HL-60 (cell line): ENCODE data around the gene HOXD11.

Source experiments
- CTCF ChIP-seq: IDR thresholded peaks from one replicate; pipeline ENCODE4 v1.5.1; 2011; ENCODE audit warnings: low read length, control low read depth, inconsistent platforms; ENCODE audit not compliant: insufficient read depth
- GABPA ChIP-seq: IDR thresholded peaks from 2 replicates; pipeline ENCODE4 v1.6.1; 2012; ENCODE audit warnings: low read depth
- POLR2AphosphoS5 ChIP-seq: IDR thresholded peaks from 2 replicates; pipeline ENCODE4 v1.6.1; 2012; ENCODE audit warnings: low read depth
- REST ChIP-seq: IDR thresholded peaks from 2 replicates; pipeline ENCODE4 v1.6.1; 2012; ENCODE audit warnings: low read depth; ENCODE audit not compliant: insufficient replicate concordance
- SPI1 ChIP-seq: IDR thresholded peaks from 2 replicates; pipeline ENCODE4 v1.6.1; 2012; ENCODE audit warnings: low read depth, mild to moderate bottlenecking, borderline replicate concordance

GRCh38 chr2:176120364-176121189 is 13.5 kb downstream of the HOXD11 start:
- TF ChIP-seq CTCF (no peak), GABPA (no peak), POLR2AphosphoS5 (no peak), REST (no peak), SPI1 (no peak)
